ENCODE results near the gene SPON1. TPM values are rescaled to one million over a fixed set of nuclear protein-coding genes. Genes with fewer than 3 reads are reported as not detected.

SPON1 gene
- polyA plus RNA-seq, 6 donors from 2014 or later: 0.49 to 1.1 (median 0.85) TPM; not detected in 1

- Mint-ChIP-seq H3K27ac (no peak overlapping the region), H3K4me3 (no peak overlapping the region), H3K9me3 (no peaks in the 10 kb centered on the region), H3K27me3 (no peaks in the 10 kb centered on the region), H3K4me1 (peaks cover 26 to 50% (median 27%) of the 10 kb centered on the region in 3 donors), H3K36me3 (no peaks in the 10 kb centered on the region)
- ATAC-seq (ENCODE audit: low read depth in 2 of 2) (peak; percentile 82 to 89), DNase-seq (peak; percentile 53)
Measured at GRCh38 chr11:14300661-14301304, 338.3 kb downstream of the SPON1 start.

- DNase-seq (no peak), ATAC-seq (ENCODE audit: low read depth in 2 of 2) (no peak)
- H3K4me3 Mint-ChIP-seq: no peak overlapping the region
- H3K36me3 Mint-ChIP-seq: no peaks in the 10 kb centered on the region
- H3K27me3 Mint-ChIP-seq: no peaks in the 10 kb centered on the region
- H3K4me1 Mint-ChIP-seq: peaks cover 0 to 50% (median 12%) of the 10 kb centered on the region in 3 donors
- H3K9me3 Mint-ChIP-seq: no peaks in the 10 kb centered on the region
- H3K27ac Mint-ChIP-seq: peak overlapping the region in 1 of 6 donors; percentile 70
Measured at GRCh38 chr11:14304601-14305000, 342.1 kb downstream of the SPON1 start.

GRCh38 chr11:14305649-14306048, 343.1 kb downstream of the SPON1 start:
- Mint-ChIP-seq H3K27me3 (no peaks in the 10 kb centered on the region), H3K4me3 (peak overlapping the region in 1 of 8 donors; percentile 10), H3K36me3 (no peaks in the 10 kb centered on the region), H3K9me3 (no peaks in the 10 kb centered on the region), H3K4me1 (peaks cover 0 to 50% (median 12%) of the 10 kb centered on the region in 3 donors), H3K27ac (peak overlapping the region in 2 of 6 donors; percentile 8 to 44)
- DNase-seq (no peak), ATAC-seq (ENCODE audit: low read depth in 2 of 2) (no peak)

- Mint-ChIP-seq H3K36me3 (no peaks in the 10 kb centered on the region), H3K9me3 (no peaks in the 10 kb centered on the region), H3K4me1 (peaks cover 0 to 50% (median 12%) of the 10 kb centered on the region in 3 donors), H3K4me3 (peak overlapping the region in 3 of 8 donors; percentile 21 to 54 (median 41)), H3K27ac (peak overlapping the region in 4 of 6 donors; percentile 8 to 81 (median 58)), H3K27me3 (no peaks in the 10 kb centered on the region)
- no peak for DNase-seq
- no peak for ATAC-seq (ENCODE audit: low read depth in 2 of 2)
Measured at GRCh38 chr11:14306481-14306880, 344.0 kb downstream of the SPON1 start.

GRCh38 chr11:14308114-14308896, 345.8 kb downstream of the SPON1 start:
- no peaks in the 10 kb centered on the region for H3K36me3 Mint-ChIP-seq
- H3K27me3 Mint-ChIP-seq: no peaks in the 10 kb centered on the region
- ATAC-seq (ENCODE audit: low read depth in 2 of 2): peak; percentile 59 to 63
- H3K4me1 Mint-ChIP-seq: peaks cover 0 to 40% (median 27%) of the 10 kb centered on the region in 3 donors
- peak overlapping the region in 1 of 8 donors; percentile 33 for H3K4me3 Mint-ChIP-seq
- H3K9me3 Mint-ChIP-seq: no peaks in the 10 kb centered on the region
- DNase-seq: no peak
- peak overlapping the region in 1 of 6 donors; percentile 36 for H3K27ac Mint-ChIP-seq

GRCh38 chr11:14308897-14309387, 346.4 kb downstream of the SPON1 start:
- ATAC-seq (ENCODE audit: low read depth in 2 of 2) (peak; percentile 63), DNase-seq (no peak)
- no peaks in the 10 kb centered on the region for H3K36me3 Mint-ChIP-seq

GRCh38 chr11:14309425-14310192, 347.1 kb downstream of the SPON1 start:
- DNase-seq (no peak), ATAC-seq (ENCODE audit: low read depth in 2 of 2) (no peak)
- Mint-ChIP-seq H3K4me1 (peaks cover 7 to 37% (median 35%) of the 10 kb centered on the region in 3 donors), H3K4me3 (no peak overlapping the region), H3K36me3 (no peaks in the 10 kb centered on the region), H3K27me3 (no peaks in the 10 kb centered on the region), H3K9me3 (no peaks in the 10 kb centered on the region), H3K27ac (no peak overlapping the region)

More at GRCh38 chr11:14308897-14309387, 346.4 kb downstream of the SPON1 start:
- no peaks in the 10 kb centered on the region for H3K9me3 Mint-ChIP-seq
- H3K27me3 Mint-ChIP-seq: no peaks in the 10 kb centered on the region
- H3K4me3 Mint-ChIP-seq: no peak overlapping the region
- no peak overlapping the region for H3K27ac Mint-ChIP-seq
- H3K4me1 Mint-ChIP-seq: peaks cover under 1 to 39% (median 33%) of the 10 kb centered on the region in 3 donors

- Mint-ChIP-seq H3K36me3 (no peaks in the 10 kb centered on the region), H3K4me3 (no peak overlapping the region), H3K27me3 (no peaks in the 10 kb centered on the region), H3K4me1 (peaks cover 18 to 46% (median 32%) of the 10 kb centered on the region in 3 donors), H3K9me3 (no peaks in the 10 kb centered on the region), H3K27ac (no peak overlapping the region)
- ATAC-seq (ENCODE audit: low read depth in 2 of 2) (no peak), DNase-seq (no peak)
Measured at GRCh38 chr11:14310679-14311078, 348.2 kb downstream of the SPON1 start.

GRCh38 chr11:14312736-14313438, 350.4 kb downstream of the SPON1 start:
- Mint-ChIP-seq H3K4me3 (peak overlapping the region; percentile 59 to 94 (median 80)), H3K27me3 (no peaks in the 10 kb centered on the region), H3K27ac (peak overlapping the region in 5 of 6 donors; percentile 96 to 99 (median 98)), H3K9me3 (no peaks in the 10 kb centered on the region), H3K4me1 (peaks cover 29 to 51% (median 40%) of the 10 kb centered on the region in 3 donors), H3K36me3 (peaks cover 0 to 4% of the 10 kb centered on the region in 2 donors)
- ATAC-seq (ENCODE audit: low read depth in 2 of 2): no peak
- no peak for DNase-seq

GRCh38 chr11:14314127-14314526, 351.6 kb downstream of the SPON1 start:
- ATAC-seq (ENCODE audit: low read depth in 2 of 2): peak; percentile 83 to 87
- H3K9me3 Mint-ChIP-seq: no peaks in the 10 kb centered on the region
- peaks cover 0 to 4% of the 10 kb centered on the region in 2 donors for H3K36me3 Mint-ChIP-seq
- no peaks in the 10 kb centered on the region for H3K27me3 Mint-ChIP-seq
- H3K4me1 Mint-ChIP-seq: peaks cover 27 to 62% (median 52%) of the 10 kb centered on the region in 3 donors
- H3K27ac Mint-ChIP-seq: peak overlapping the region in 5 of 6 donors; percentile 96 to 99 (median 98)
- peak overlapping the region; percentile 39 to 94 (median 81) for H3K4me3 Mint-ChIP-seq
- peak; percentile 79 for DNase-seq

GRCh38 chr11:14315130-14315529, 352.6 kb downstream of the SPON1 start:
- H3K9me3 Mint-ChIP-seq: no peaks in the 10 kb centered on the region
- peaks cover 35 to 72% (median 61%) of the 10 kb centered on the region in 3 donors for H3K4me1 Mint-ChIP-seq
- ATAC-seq (ENCODE audit: low read depth in 2 of 2) (no peak), DNase-seq (no peak)
- H3K4me3 Mint-ChIP-seq: peak overlapping the region; percentile 39 to 94 (median 81)
- H3K27me3 Mint-ChIP-seq: no peaks in the 10 kb centered on the region
- peak overlapping the region in 5 of 6 donors; percentile 96 to 99 (median 98) for H3K27ac Mint-ChIP-seq
- peaks cover 0 to 4% of the 10 kb centered on the region in 2 donors for H3K36me3 Mint-ChIP-seq

Measured in naive B cell (primary cell).